Liver (tissue), 9 donors: ENCODE results near the gene TXNDC11. TPM values are rescaled to one million over a fixed set of nuclear protein-coding genes. Genes with fewer than 3 reads are reported as not detected.

Experiments
- DNase-seq: peaks from one replicate; pipeline ENCODE4 v3.0.0-alpha.2; 2017; ENCODE audit warnings: low spot score
- H3K27ac ChIP-seq, 2 donors: one replicate each; pipeline ENCODE4 v1.7.0; 2013; ENCODE audit warnings: inconsistent platforms in 2 of 2, low read length in 2 of 2, control low read depth in 1 of 2, low read depth in 1 of 2, mild to moderate bottlenecking in 1 of 2
- H3K27me3 ChIP-seq, 4 donors: one replicate each; pipeline versions ENCODE4 v1.6.1 to v1.7.0; 2013; ENCODE audit warnings: low read length in 3 of 4, inconsistent platforms in 1 of 4, mild to moderate bottlenecking in 1 of 4, moderate library complexity in 1 of 4; ENCODE audit not compliant: control insufficient read depth in 4 of 4, insufficient read depth in 4 of 4
- H3K36me3 ChIP-seq, 4 donors: one replicate each; pipeline versions ENCODE4 v1.6.1 to v1.7.0; 2013; ENCODE audit warnings: low read length in 3 of 4, mild to moderate bottlenecking in 3 of 4, low read depth in 1 of 4, moderate library complexity in 1 of 4; ENCODE audit not compliant: control insufficient read depth in 4 of 4, insufficient read depth in 3 of 4
- H3K4me1 ChIP-seq, 4 donors: one replicate each; pipeline versions ENCODE4 v1.6.1 to v1.7.0; 2013; ENCODE audit warnings: low read length in 3 of 4, mild to moderate bottlenecking in 3 of 4, moderate library complexity in 1 of 4; ENCODE audit not compliant: control insufficient read depth in 4 of 4, insufficient read depth in 4 of 4
- H3K4me3 ChIP-seq, 3 donors: one replicate each; pipeline versions ENCODE4 v1.6.1 to v1.7.0; 2013; ENCODE audit warnings: low read length in 3 of 3, control low read depth in 1 of 3, low read depth in 1 of 3, mild to moderate bottlenecking in 1 of 3
- H3K9ac ChIP-seq, 2 donors: one replicate each; pipeline ENCODE4 v1.7.0; 2013; ENCODE audit warnings: low read length in 2 of 2, mild to moderate bottlenecking in 2 of 2, moderate library complexity in 2 of 2, control low read depth in 1 of 2, low read depth in 1 of 2
- H3K9me3 ChIP-seq, 4 donors: one replicate each; pipeline versions ENCODE4 v1.6.1 to v1.7.0; 2013; ENCODE audit warnings: low read length in 3 of 4; ENCODE audit not compliant: control insufficient read depth in 4 of 4
- EGR1 ChIP-seq, 2 donors: IDR thresholded peaks; 2 replicates each; pipeline ENCODE4 v1.6.1; 2016 to 2018; ENCODE audit warnings: antibody characterized with exemption in 2 of 2, low read depth in 2 of 2
- FOXA1 ChIP-seq: IDR thresholded peaks from 2 replicates; pipeline ENCODE4 v1.6.1; 2016; ENCODE audit warnings: antibody characterized with exemption
- FOXA2 ChIP-seq: IDR thresholded peaks from 2 replicates; pipeline ENCODE4 v1.6.1; 2016; ENCODE audit warnings: antibody characterized with exemption
- HNF4A ChIP-seq, 2 donors: conservative IDR thresholded peaks; 2 replicates each; pipeline ENCODE4 v1.6.1; 2016; ENCODE audit warnings: antibody characterized with exemption in 2 of 2, mild to moderate bottlenecking in 2 of 2
- HNF4G ChIP-seq: IDR thresholded peaks from 2 replicates; pipeline ENCODE4 v1.6.1; 2016; ENCODE audit warnings: antibody characterized with exemption
- JUND ChIP-seq, 2 donors: IDR thresholded peaks; 2 replicates each; pipeline ENCODE4 v1.6.1; 2016; ENCODE audit warnings: antibody characterized with exemption in 2 of 2
- NR2F2 ChIP-seq: IDR thresholded peaks from 2 replicates; pipeline ENCODE4 v1.6.1; 2016; ENCODE audit warnings: antibody characterized with exemption
- RAD21 ChIP-seq, 2 donors: IDR thresholded peaks; 2 replicates each; pipeline ENCODE4 v1.6.1; 2016; ENCODE audit warnings: antibody characterized with exemption in 2 of 2, mild to moderate bottlenecking in 2 of 2
- RXRA ChIP-seq, 2 donors: IDR thresholded peaks; 2 replicates each; pipeline ENCODE4 v1.6.1; 2017 to 2018; ENCODE audit warnings: antibody characterized with exemption in 2 of 2, mild to moderate bottlenecking in 1 of 2
- SP1 ChIP-seq: IDR thresholded peaks from 2 replicates; pipeline ENCODE4 v1.6.1; 2018; ENCODE audit warnings: antibody characterized with exemption, mild to moderate bottlenecking
- TAF1 ChIP-seq: conservative IDR thresholded peaks from 2 replicates; pipeline ENCODE4 v1.6.1; 2016; ENCODE audit warnings: antibody characterized with exemption, mild to moderate bottlenecking
- YY1 ChIP-seq: IDR thresholded peaks from 2 replicates; pipeline ENCODE4 v1.6.1; 2016; ENCODE audit warnings: antibody characterized with exemption, mild to moderate bottlenecking
- WGBS: extraction: QIAGEN DNeasy Blood & Tissue Kit; methylation state at CpG from one replicate; pipeline ENCODE4 v1.1.7; 2013; 5-methylcytosine and 5-hydroxymethylcytosine counted together
- polyA plus RNA-seq, 2 donors: library from polyadenylated mRNA; stranded (reverse) in 1 of 2; unstranded in 1 of 2; fragments of 200-250 nt in 1 of 2; fragments of >200 nt in 1 of 2; fragmentation: Nextera tagmentation in 1 of 2; extraction: Ambion mirVana in 1 of 2; gene quantifications; one replicate each; pipeline versions ENCODE4 v1.2.1 to v1.2.3, GENCODE V29; 2013 to 2015
- total RNA-seq, 2 donors: library from RNA; depleted of rRNA; stranded (reverse); fragments of >200 nt; gene quantifications; one replicate each; pipeline ENCODE4 v1.2.3, GENCODE V29; 2014
- TF ChIP-seq, protein P1 (sequence below): IDR thresholded peaks from 2 replicates; pipeline ENCODE4 v1.6.1; 2016; ENCODE audit warnings: antibody characterized with exemption
- TF ChIP-seq, protein P2 (sequence below): IDR thresholded peaks from 2 replicates; pipeline ENCODE4 v1.6.1; 2016; ENCODE audit warnings: antibody characterized with exemption
- TF ChIP-seq, protein P3 (sequence below): fragments of 150-350 bp; IDR thresholded peaks from 2 replicates; pipeline ENCODE4 v1.5.1; 2017; ENCODE audit warnings: improper control_type of control experiment, low read depth, low read length; ENCODE audit not compliant: missing input control
- TF ChIP-seq, protein P4 (sequence below): IDR thresholded peaks from 2 replicates; pipeline ENCODE4 v1.6.1; 2016; ENCODE audit warnings: antibody characterized with exemption, mild to moderate bottlenecking
- donor health status: healthy.
- donor health status: healthy.
- donor health status: healthy.
- donor health status: healthy.
- donor health status: healthy.

The TXNDC11 gene
- total and polyA plus RNA-seq, 4 donors, result 26.4 to 63.5 (median 48.5) TPM

DNA sequence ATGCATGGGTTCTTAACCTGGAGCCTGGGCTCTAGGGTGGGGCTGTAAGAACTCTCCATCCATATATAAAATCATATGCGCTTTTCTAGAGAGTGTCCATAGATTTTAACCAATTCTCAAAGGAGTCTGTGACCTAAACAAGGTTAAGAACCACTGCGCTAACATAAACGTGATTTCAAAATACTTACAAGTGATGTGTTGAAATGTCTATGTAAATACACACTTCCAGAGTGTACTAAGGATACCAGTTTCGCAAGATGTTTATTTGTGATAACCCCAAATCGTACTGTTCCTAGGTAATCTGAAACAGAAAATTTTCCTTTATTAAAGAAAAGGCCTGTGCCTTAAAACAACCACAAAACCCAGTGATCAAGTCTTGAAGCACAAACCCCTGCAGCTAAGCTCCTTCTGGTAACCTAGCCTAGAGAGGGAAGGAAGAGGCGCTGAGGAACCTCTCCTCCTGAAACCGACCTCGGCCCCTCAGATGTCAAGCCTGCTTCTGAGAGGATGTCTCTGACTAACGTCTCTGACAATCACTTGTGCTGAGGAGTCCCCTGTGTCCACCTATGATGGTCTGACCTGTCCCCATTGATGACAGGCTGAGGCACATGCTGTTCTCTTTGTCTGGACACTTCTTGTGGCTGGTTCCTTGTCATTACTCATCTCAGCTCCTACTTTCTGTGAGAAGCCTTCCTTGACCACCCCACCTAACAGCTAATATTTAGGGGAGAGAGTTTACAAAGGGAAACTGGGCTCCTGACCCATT is 42.2 kb downstream of the TXNDC11 start (continued):
- TF ChIP-seq HNF4G, result no peak
- TF ChIP-seq TAF1, result no peak
- TF ChIP-seq NR2F2, result no peak
- TF ChIP-seq RXRA (IDR thresholded peaks at IDR 0.05), result peak; percentile 70 to 83
- peak; percentile 16 to 28 for TF ChIP-seq RAD21 (IDR thresholded peaks at IDR 0.05)
- TF ChIP-seq, protein P1, sequence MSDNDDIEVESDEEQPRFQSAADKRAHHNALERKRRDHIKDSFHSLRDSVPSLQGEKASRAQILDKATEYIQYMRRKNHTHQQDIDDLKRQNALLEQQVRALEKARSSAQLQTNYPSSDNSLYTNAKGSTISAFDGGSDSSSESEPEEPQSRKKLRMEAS, result no peak
- TF ChIP-seq, protein P2, sequence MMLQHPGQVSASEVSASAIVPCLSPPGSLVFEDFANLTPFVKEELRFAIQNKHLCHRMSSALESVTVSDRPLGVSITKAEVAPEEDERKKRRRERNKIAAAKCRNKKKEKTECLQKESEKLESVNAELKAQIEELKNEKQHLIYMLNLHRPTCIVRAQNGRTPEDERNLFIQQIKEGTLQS, result no peak
- TF ChIP-seq SP1, result no peak
- peak; percentile 91 for TF ChIP-seq FOXA2
- peak; percentile 26 for TF ChIP-seq YY1

DNA sequence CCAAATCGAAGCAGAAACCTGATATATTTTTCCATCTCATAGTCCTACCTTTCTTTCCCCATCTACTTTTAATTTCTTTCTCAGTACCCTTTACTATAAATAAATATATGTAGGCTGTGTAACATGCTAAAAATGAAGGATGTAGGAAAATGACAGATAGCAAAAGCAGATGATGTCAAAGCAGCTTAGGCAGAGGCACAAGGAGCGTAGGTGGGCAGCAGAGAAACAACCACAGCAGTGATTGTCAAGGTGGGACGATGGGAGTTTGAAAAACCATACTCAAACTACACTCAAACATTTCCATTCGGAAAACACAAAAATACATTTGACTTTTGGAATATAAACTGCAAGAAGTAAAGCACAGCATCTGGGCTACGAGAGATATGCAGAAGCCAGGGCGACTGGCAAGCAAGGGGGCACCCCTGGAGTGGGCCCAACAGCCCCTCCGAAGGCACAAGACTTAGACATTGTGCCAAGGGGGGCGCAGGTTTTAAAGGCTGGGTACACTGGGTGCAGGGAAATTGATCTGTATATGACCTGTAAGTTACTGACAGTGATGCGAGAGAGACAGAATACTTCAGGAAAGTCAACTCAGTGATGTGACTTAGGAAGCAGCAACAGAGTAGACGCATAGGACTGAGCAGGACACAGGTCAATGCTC is 43.3 kb downstream of the TXNDC11 start:
- Histone ChIP-seq H3K4me1 (peaks cover 0 to 25% (median 16%) of the 10 kb centered on the region in 4 donors), H3K27me3 (no peaks in the 10 kb centered on the region), H3K27ac (peak overlapping the region; percentile 13 to 67), H3K36me3 (peaks cover 16 to 52% (median 41%) of the 10 kb centered on the region in 4 donors), H3K9ac (no peak overlapping the region), H3K9me3 (no peaks in the 10 kb centered on the region), H3K4me3 (no peak overlapping the region)
- TF ChIP-seq TAF1, result no peak
- TF ChIP-seq FOXA1, result no peak
- TF ChIP-seq SP1, result no peak
- TF ChIP-seq HNF4A (conservative IDR thresholded peaks at IDR 0.05), result no peak
- TF ChIP-seq HNF4G, result no peak
- TF ChIP-seq, protein P2, result no peak
- TF ChIP-seq JUND (IDR thresholded peaks at IDR 0.05), result no peak
- TF ChIP-seq, protein P1, result no peak
- TF ChIP-seq, protein P3, sequence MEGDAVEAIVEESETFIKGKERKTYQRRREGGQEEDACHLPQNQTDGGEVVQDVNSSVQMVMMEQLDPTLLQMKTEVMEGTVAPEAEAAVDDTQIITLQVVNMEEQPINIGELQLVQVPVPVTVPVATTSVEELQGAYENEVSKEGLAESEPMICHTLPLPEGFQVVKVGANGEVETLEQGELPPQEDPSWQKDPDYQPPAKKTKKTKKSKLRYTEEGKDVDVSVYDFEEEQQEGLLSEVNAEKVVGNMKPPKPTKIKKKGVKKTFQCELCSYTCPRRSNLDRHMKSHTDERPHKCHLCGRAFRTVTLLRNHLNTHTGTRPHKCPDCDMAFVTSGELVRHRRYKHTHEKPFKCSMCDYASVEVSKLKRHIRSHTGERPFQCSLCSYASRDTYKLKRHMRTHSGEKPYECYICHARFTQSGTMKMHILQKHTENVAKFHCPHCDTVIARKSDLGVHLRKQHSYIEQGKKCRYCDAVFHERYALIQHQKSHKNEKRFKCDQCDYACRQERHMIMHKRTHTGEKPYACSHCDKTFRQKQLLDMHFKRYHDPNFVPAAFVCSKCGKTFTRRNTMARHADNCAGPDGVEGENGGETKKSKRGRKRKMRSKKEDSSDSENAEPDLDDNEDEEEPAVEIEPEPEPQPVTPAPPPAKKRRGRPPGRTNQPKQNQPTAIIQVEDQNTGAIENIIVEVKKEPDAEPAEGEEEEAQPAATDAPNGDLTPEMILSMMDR, result no peak
- no peak for TF ChIP-seq YY1
- no peak for TF ChIP-seq EGR1 (IDR thresholded peaks at IDR 0.05; ENCODE audit: low read depth in 2 of 2)
- TF ChIP-seq RXRA (IDR thresholded peaks at IDR 0.05), result no peak
- TF ChIP-seq, protein P4, sequence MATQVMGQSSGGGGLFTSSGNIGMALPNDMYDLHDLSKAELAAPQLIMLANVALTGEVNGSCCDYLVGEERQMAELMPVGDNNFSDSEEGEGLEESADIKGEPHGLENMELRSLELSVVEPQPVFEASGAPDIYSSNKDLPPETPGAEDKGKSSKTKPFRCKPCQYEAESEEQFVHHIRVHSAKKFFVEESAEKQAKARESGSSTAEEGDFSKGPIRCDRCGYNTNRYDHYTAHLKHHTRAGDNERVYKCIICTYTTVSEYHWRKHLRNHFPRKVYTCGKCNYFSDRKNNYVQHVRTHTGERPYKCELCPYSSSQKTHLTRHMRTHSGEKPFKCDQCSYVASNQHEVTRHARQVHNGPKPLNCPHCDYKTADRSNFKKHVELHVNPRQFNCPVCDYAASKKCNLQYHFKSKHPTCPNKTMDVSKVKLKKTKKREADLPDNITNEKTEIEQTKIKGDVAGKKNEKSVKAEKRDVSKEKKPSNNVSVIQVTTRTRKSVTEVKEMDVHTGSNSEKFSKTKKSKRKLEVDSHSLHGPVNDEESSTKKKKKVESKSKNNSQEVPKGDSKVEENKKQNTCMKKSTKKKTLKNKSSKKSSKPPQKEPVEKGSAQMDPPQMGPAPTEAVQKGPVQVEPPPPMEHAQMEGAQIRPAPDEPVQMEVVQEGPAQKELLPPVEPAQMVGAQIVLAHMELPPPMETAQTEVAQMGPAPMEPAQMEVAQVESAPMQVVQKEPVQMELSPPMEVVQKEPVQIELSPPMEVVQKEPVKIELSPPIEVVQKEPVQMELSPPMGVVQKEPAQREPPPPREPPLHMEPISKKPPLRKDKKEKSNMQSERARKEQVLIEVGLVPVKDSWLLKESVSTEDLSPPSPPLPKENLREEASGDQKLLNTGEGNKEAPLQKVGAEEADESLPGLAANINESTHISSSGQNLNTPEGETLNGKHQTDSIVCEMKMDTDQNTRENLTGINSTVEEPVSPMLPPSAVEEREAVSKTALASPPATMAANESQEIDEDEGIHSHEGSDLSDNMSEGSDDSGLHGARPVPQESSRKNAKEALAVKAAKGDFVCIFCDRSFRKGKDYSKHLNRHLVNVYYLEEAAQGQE, result no peak
- 91% methylated on average over 10 of the region's 10 CpGs for WGBS
- DNase-seq, result no peak
